Measurements from ENCODE around the gene IFIT3. TPM values are rescaled to one million over a fixed set of nuclear protein-coding genes. Genes with fewer than 3 reads are reported as not detected.
A peak's percentile ranks its signal among the peaks of the same experiment; 100 is the strongest.

The IFIT3 gene
- total and polyA plus RNA-seq, 7 experiments from 2014 or later = 1.8 to 22.3 (median 4.1) TPM

DNA sequence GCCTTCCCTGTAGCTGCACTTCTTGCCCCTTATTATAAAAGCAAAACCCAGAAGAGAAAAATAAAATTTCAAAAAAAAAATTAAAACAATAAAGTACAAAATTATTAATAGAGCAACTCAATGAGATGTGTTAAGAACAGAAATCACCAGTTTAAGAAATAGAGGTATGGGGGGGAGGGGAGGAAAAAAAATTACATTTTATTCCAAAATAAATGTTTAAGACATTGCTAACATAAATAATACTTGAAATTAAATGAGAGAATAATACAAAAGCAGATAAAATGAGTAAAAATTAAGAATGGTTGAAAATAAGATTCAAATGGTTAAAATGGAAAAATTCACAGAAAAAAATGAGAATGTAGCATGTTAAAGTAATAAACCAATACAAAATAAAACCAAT, 22.9 kb upstream of the IFIT3 start:
- POLR2A ChIA-PET = interaction anchor here (6.9 kb wide), 1 partner anchor 109 kb away, joined by 46 read pairs; the partner anchor contains the start of gene IFIT5

DNA sequence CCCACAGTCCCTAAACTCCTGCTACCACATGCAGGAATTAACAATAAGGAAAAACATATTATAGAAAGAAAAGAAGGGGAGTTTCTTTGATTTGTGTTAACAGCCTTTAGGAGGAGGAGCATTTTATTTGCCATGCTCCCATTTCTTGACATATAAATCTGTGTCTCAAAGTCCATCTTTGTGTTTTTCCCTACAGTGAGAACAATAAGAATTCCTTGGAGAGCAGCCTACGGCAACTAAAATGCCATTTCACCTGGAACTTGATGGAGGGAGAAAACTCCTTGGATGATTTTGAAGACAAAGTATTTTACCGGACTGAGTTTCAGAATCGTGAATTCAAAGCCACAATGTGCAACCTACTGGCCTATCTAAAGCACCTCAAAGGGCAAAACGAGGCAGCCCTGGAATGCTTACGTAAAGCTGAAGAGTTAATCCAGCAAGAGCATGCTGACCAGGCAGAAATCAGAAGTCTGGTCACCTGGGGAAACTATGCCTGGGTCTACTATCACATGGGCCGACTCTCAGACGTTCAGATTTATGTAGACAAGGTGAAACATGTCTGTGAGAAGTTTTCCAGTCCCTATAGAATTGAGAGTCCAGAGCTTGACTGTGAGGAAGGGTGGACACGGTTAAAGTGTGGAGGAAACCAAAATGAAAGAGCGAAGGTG, 21.9 kb upstream of the IFIT3 start:
- DNase-seq (no peak), ATAC-seq (no peak)
- peaks cover 0 to 15% (median 0%) of the 10 kb centered on the region in 5 donors for H3K27me3 Mint-ChIP-seq
- CTCF ChIA-PET = interaction anchor here (0.8 to 0.9 kb wide), 2 partner anchors 11 to 58 kb away, joined by 3 to 4 read pairs; no protein-coding TSS in a partner anchor
- Histone ChIP-seq H3K9me3 (ENCODE audit: control insufficient read depth in 2 of 3, low read length in 3 of 3) (peaks cover 0 to 5% (median 5%) of the 10 kb centered on the region in 3 experiments), H3K36me3 (ENCODE audit: control insufficient read depth in 2 of 3, insufficient read depth in 3 of 3, low read length in 3 of 3) (peaks cover 0 to 23% (median 0%) of the 10 kb centered on the region in 3 experiments), H3K4me3 (ENCODE audit: low read length) (no peak overlapping the region), H3K4me1 (ENCODE audit: control insufficient read depth in 2 of 2, insufficient read depth in 2 of 2, low read length in 2 of 2) (peaks cover 15 to 21% of the 10 kb centered on the region in 2 donors), H3K27ac (ENCODE audit: low read depth, low read length) (no peak overlapping the region), H3K27me3 (ENCODE audit: control insufficient read depth in 2 of 2, insufficient read depth in 2 of 2, low read length in 2 of 2) (no peaks in the 10 kb centered on the region)
- peak overlapping the region in 1 of 9 donors; percentile 10 for H3K27ac Mint-ChIP-seq
- no peak overlapping the region for H3K4me3 Mint-ChIP-seq
- intact Hi-C loops (cut with micrococcal nuclease) = no loop called here
- peaks cover 0 to 56% (median 13%) of the 10 kb centered on the region in 11 donors for H3K9me3 Mint-ChIP-seq
- H3K4me1 Mint-ChIP-seq = peaks cover 23 to 43% (median 36%) of the 10 kb centered on the region in 7 donors
- peaks cover 28 to 64% (median 52%) of the 10 kb centered on the region in 5 donors for H3K36me3 Mint-ChIP-seq
- POLR2A ChIA-PET = interaction anchor here (6.9 kb wide), 1 partner anchor 108 kb away, joined by 46 read pairs; the partner anchor contains the start of gene IFIT5

More for the DNA sequence above, 22.9 kb upstream of the IFIT3 start:
- peaks cover 30 to 62% (median 52%) of the 10 kb centered on the region in 5 donors for H3K36me3 Mint-ChIP-seq
- peak overlapping the region in 2 of 10 donors; percentile 93 to 99 for H3K4me3 Mint-ChIP-seq
- H3K4me1 Mint-ChIP-seq = peaks cover 24 to 52% (median 42%) of the 10 kb centered on the region in 7 donors
- no peaks in the 10 kb centered on the region for H3K27me3 ChIP-seq (ENCODE audit: control insufficient read depth in 2 of 2, insufficient read depth in 2 of 2, low read length in 2 of 2)
- DNase-seq (no peak), ATAC-seq (no peak)
- peaks cover 0 to 5% (median 5%) of the 10 kb centered on the region in 3 experiments for H3K9me3 ChIP-seq (ENCODE audit: control insufficient read depth in 2 of 3, low read length in 3 of 3)
- peaks cover 0 to 54% (median 11%) of the 10 kb centered on the region in 11 donors for H3K9me3 Mint-ChIP-seq
- no peak overlapping the region for H3K27ac ChIP-seq (ENCODE audit: low read depth, low read length)
- H3K27ac Mint-ChIP-seq = peak overlapping the region in 2 of 9 donors; percentile 14 to 96
- peaks cover 15 to 24% of the 10 kb centered on the region in 2 donors for H3K4me1 ChIP-seq (ENCODE audit: control insufficient read depth in 2 of 2, insufficient read depth in 2 of 2, low read length in 2 of 2)
- CTCF ChIA-PET = interaction anchor here (0.8 to 1.1 kb wide), 3 partner anchors 12 to 59 kb away, joined by 3 to 4 read pairs (median 3); partner anchors contain the start of gene LIPA
- H3K27me3 Mint-ChIP-seq = peaks cover 0 to 15% (median 0%) of the 10 kb centered on the region in 5 donors
- intact Hi-C loops (cut with micrococcal nuclease) = loop anchor here in 1 of 2 donors (5.0 kb wide), 1 partner anchor 1443 kb away; the partner anchor contains the start of genes KLLN and PTEN
- no peak overlapping the region for H3K4me3 ChIP-seq (ENCODE audit: low read length)
- H3K36me3 ChIP-seq (ENCODE audit: control insufficient read depth in 2 of 3, insufficient read depth in 3 of 3, low read length in 3 of 3) = peaks cover 0 to 23% (median 0%) of the 10 kb centered on the region in 3 experiments

DNA sequence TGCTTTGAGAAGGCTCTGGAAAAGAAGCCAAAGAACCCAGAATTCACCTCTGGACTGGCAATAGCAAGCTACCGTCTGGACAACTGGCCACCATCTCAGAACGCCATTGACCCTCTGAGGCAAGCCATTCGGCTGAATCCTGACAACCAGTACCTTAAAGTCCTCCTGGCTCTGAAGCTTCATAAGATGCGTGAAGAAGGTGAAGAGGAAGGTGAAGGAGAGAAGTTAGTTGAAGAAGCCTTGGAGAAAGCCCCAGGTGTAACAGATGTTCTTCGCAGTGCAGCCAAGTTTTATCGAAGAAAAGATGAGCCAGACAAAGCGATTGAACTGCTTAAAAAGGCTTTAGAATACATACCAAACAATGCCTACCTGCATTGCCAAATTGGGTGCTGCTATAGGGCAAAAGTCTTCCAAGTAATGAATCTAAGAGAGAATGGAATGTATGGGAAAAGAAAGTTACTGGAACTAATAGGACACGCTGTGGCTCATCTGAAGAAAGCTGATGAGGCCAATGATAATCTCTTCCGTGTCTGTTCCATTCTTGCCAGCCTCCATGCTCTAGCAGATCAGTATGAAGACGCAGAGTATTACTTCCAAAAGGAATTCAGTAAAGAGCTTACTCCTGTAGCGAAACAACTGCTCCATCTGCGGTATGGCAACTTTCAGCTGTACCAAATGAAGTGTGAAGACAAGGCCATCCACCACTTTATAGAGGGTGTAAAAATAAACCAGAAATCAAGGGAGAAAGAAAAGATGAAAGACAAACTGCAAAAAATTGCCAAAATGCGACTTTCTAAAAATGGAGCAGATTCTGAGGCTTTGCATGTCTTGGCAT, 21.1 kb upstream of the IFIT3 start:
- ATAC-seq (no peak), DNase-seq (no peak)
- Mint-ChIP-seq H3K4me1 (peaks cover 20 to 35% (median 28%) of the 10 kb centered on the region in 7 donors), H3K4me3 (no peak overlapping the region), H3K9me3 (peaks cover 0 to 56% (median 13%) of the 10 kb centered on the region in 11 donors), H3K36me3 (peaks cover 26 to 64% (median 52%) of the 10 kb centered on the region in 5 donors), H3K27me3 (peaks cover 0 to 13% (median 0%) of the 10 kb centered on the region in 5 donors), H3K27ac (peak overlapping the region in 1 of 9 donors; percentile 10)
- Histone ChIP-seq H3K27ac (ENCODE audit: low read depth, low read length) (no peak overlapping the region), H3K36me3 (ENCODE audit: control insufficient read depth in 2 of 3, insufficient read depth in 3 of 3, low read length in 3 of 3) (peaks cover 0 to 23% (median 0%) of the 10 kb centered on the region in 3 experiments), H3K4me3 (ENCODE audit: low read length) (no peak overlapping the region), H3K27me3 (ENCODE audit: control insufficient read depth in 2 of 2, insufficient read depth in 2 of 2, low read length in 2 of 2) (no peaks in the 10 kb centered on the region), H3K4me1 (ENCODE audit: control insufficient read depth in 2 of 2, insufficient read depth in 2 of 2, low read length in 2 of 2) (peaks cover 15 to 17% of the 10 kb centered on the region in 2 donors), H3K9me3 (ENCODE audit: control insufficient read depth in 2 of 3, low read length in 3 of 3) (peaks cover 0 to 5% (median 5%) of the 10 kb centered on the region in 3 experiments)
- intact Hi-C loops (cut with micrococcal nuclease) = no loop called here
- ChIA-PET CTCF (no interaction called here), POLR2A (interaction anchor here (0.6 kb wide), 1 partner anchor 100 kb away, joined by 3 read pairs; the partner anchor contains the start of gene CH25H)

DNA sequence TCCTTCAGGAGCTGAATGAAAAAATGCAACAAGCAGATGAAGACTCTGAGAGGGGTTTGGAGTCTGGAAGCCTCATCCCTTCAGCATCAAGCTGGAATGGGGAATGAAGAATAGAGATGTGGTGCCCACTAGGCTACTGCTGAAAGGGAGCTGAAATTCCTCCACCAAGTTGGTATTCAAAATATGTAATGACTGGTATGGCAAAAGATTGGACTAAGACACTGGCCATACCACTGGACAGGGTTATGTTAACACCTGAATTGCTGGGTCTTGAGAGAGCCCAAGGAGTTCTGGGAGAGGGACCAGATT, 20.6 kb upstream of the IFIT3 start:
- H3K27me3 Mint-ChIP-seq = peaks cover 0 to 15% (median 0%) of the 10 kb centered on the region in 5 donors
- intact Hi-C loops (cut with micrococcal nuclease) = no loop called here
- CTCF ChIA-PET = no interaction called here

DNA sequence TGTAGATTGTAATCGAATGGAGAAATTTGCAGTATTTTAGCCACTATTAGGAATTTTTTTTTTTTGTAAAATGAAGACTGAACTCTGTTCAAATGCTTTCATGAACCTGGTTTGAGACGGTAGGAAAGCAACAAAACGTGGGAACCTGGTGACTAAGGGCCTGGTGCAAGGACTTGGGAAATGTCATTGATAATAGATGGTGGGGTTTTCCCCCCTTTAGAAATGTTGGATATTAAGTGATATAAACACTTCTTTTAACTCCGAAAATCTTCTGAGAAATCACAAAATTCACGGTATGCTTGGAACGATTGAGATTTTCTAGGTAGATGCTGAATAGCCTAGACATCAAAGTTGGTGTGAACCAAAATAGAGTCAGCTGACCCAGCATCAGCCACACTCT, 19.5 kb upstream of the IFIT3 start:
- Histone ChIP-seq H3K27ac (ENCODE audit: low read depth, low read length) (no peak overlapping the region), H3K4me3 (ENCODE audit: low read length) (no peak overlapping the region), H3K36me3 (ENCODE audit: control insufficient read depth in 2 of 3, insufficient read depth in 3 of 3, low read length in 3 of 3) (peaks cover 0 to 23% (median 0%) of the 10 kb centered on the region in 3 experiments), H3K27me3 (ENCODE audit: control insufficient read depth in 2 of 2, insufficient read depth in 2 of 2, low read length in 2 of 2) (no peaks in the 10 kb centered on the region), H3K4me1 (ENCODE audit: control insufficient read depth in 2 of 2, insufficient read depth in 2 of 2, low read length in 2 of 2) (peaks cover 6 to 14% of the 10 kb centered on the region in 2 donors), H3K9me3 (ENCODE audit: control insufficient read depth in 2 of 3, low read length in 3 of 3) (peaks cover 0 to 5% (median 5%) of the 10 kb centered on the region in 3 experiments)
- POLR2A ChIA-PET = interaction anchor here (0.6 to 0.8 kb wide), 2 partner anchors 20 to 35 kb away, joined by 3 read pairs; partner anchors contain the start of gene IFIT3
- ATAC-seq = no peak
- peak overlapping the region in 1 of 9 donors; percentile 20 for H3K27ac Mint-ChIP-seq
- DNase-seq = no peak
- intact Hi-C loops (cut with micrococcal nuclease) = no loop called here
- CTCF ChIA-PET = no interaction called here
- peaks cover 0 to 56% (median 13%) of the 10 kb centered on the region in 11 donors for H3K9me3 Mint-ChIP-seq
- no peak overlapping the region for H3K4me3 Mint-ChIP-seq
- H3K27me3 Mint-ChIP-seq = peaks cover 0 to 17% (median 0%) of the 10 kb centered on the region in 5 donors
- peaks cover 12 to 24% (median 16%) of the 10 kb centered on the region in 7 donors for H3K4me1 Mint-ChIP-seq
- peaks cover 26 to 64% (median 52%) of the 10 kb centered on the region in 5 donors for H3K36me3 Mint-ChIP-seq

More for the DNA sequence above, 20.6 kb upstream of the IFIT3 start:
- Mint-ChIP-seq H3K36me3 (peaks cover 26 to 64% (median 52%) of the 10 kb centered on the region in 5 donors), H3K4me3 (no peak overlapping the region), H3K4me1 (peaks cover 20 to 34% (median 26%) of the 10 kb centered on the region in 7 donors), H3K27ac (peak overlapping the region in 1 of 9 donors; percentile 10), H3K9me3 (peaks cover 0 to 56% (median 13%) of the 10 kb centered on the region in 11 donors)
- POLR2A ChIA-PET = interaction anchor here (0.6 kb wide), 1 partner anchor 100 kb away, joined by 3 read pairs; the partner anchor contains the start of gene CH25H
- Histone ChIP-seq H3K4me3 (ENCODE audit: low read length) (no peak overlapping the region), H3K27ac (ENCODE audit: low read depth, low read length) (no peak overlapping the region), H3K36me3 (ENCODE audit: control insufficient read depth in 2 of 3, insufficient read depth in 3 of 3, low read length in 3 of 3) (peaks cover 0 to 23% (median 0%) of the 10 kb centered on the region in 3 experiments), H3K27me3 (ENCODE audit: control insufficient read depth in 2 of 2, insufficient read depth in 2 of 2, low read length in 2 of 2) (no peaks in the 10 kb centered on the region), H3K9me3 (ENCODE audit: control insufficient read depth in 2 of 3, low read length in 3 of 3) (peaks cover 0 to 5% (median 5%) of the 10 kb centered on the region in 3 experiments), H3K4me1 (ENCODE audit: control insufficient read depth in 2 of 2, insufficient read depth in 2 of 2, low read length in 2 of 2) (peaks cover 15 to 17% of the 10 kb centered on the region in 2 donors)
- DNase-seq = no peak
- ATAC-seq = no peak

DNA sequence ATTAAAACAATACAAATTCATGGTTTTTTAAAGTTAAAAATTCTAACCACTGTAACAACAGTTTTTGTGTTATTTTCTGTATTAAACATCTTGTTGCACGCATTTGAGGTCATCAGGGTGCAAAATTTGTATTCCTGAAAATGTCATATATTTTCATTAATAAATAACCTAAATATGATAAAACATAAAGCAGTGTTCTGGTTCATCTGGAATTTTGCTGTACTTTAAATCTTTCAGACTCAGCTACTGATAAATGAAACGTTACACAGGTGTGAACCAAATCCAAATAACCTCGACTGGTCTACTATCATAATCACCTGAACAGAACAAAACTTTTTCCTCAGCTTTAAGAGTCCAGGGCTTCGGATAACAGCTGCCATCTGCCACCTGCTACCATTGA, 19.1 kb upstream of the IFIT3 start:
- Mint-ChIP-seq H3K27me3 (peaks cover 0 to 18% (median 0%) of the 10 kb centered on the region in 5 donors), H3K4me3 (no peak overlapping the region), H3K27ac (no peak overlapping the region), H3K9me3 (peaks cover 0 to 56% (median 13%) of the 10 kb centered on the region in 11 donors), H3K36me3 (peaks cover 26 to 63% (median 51%) of the 10 kb centered on the region in 5 donors), H3K4me1 (peaks cover 7 to 20% (median 12%) of the 10 kb centered on the region in 7 donors)
- ChIA-PET POLR2A (interaction anchor here (0.8 kb wide), 1 partner anchor 19 kb away, joined by 3 read pairs; the partner anchor contains the start of gene IFIT3), CTCF (no interaction called here)
- ATAC-seq = no peak
- Histone ChIP-seq H3K4me1 (ENCODE audit: control insufficient read depth in 2 of 2, insufficient read depth in 2 of 2, low read length in 2 of 2) (peaks cover 1 to 10% of the 10 kb centered on the region in 2 donors), H3K36me3 (ENCODE audit: control insufficient read depth in 2 of 3, insufficient read depth in 3 of 3, low read length in 3 of 3) (peaks cover 0 to 23% (median 0%) of the 10 kb centered on the region in 3 experiments), H3K27ac (ENCODE audit: low read depth, low read length) (no peak overlapping the region), H3K4me3 (ENCODE audit: low read length) (no peak overlapping the region), H3K27me3 (ENCODE audit: control insufficient read depth in 2 of 2, insufficient read depth in 2 of 2, low read length in 2 of 2) (no peaks in the 10 kb centered on the region), H3K9me3 (ENCODE audit: control insufficient read depth in 2 of 3, low read length in 3 of 3) (peaks cover 0 to 5% (median 5%) of the 10 kb centered on the region in 3 experiments)
- DNase-seq = no peak
- intact Hi-C loops (cut with micrococcal nuclease) = no loop called here
